Measurements from ENCODE around the gene ANGPT4. TPM values are rescaled to one million over a fixed set of nuclear protein-coding genes. Genes with fewer than 3 reads are reported as not detected.

ANGPT4 gene
- total and polyA plus RNA-seq, 9 of the 15 experiments (the other 6 are each of a cell fraction or from before 2014, with no cell fraction given) = not detected

GRCh38 chr20:844473-845225, 71.5 kb downstream of the ANGPT4 start (continued):
- TF ChIP-seq MTA1 (IDR thresholded peaks at IDR 0.05; ENCODE audit: borderline replicate concordance) (no peak), SP1 (CRISPR knock-in tag; IDR thresholded peaks at IDR 0.05) (no peak), POLR2G (IDR thresholded peaks at IDR 0.05; ENCODE audit: low read depth, low read length) (0 out of 2 replicates have a peak, but pooled peaks have one; percentile 18), GABPB1 (CRISPR knock-in tag; IDR thresholded peaks at IDR 0.05) (no peak), ZNF253 (CRISPR knock-in tag; conservative IDR thresholded peaks at IDR 0.05) (no peak), POLR2AphosphoS2 (IDR thresholded peaks at IDR 0.05; ENCODE audit: low read length) (no peak), MITF (IDR thresholded peaks at IDR 0.05) (no peak), ZNF3 (CRISPR knock-in tag; IDR thresholded peaks at IDR 0.05) (no peak), ZNF696 (CRISPR knock-in tag; conservative IDR thresholded peaks at IDR 0.05) (no peak), ZNF24 (IDR thresholded peaks at IDR 0.05) (no peak), RBM14 (IDR thresholded peaks at IDR 0.05; ENCODE audit: borderline replicate concordance, insufficient read depth, low read depth, low read length) (no peak), TAF9B (IDR thresholded peaks at IDR 0.05; ENCODE audit: partially characterized antibody) (no peak), CCNT2 (IDR thresholded peaks at IDR 0.05; ENCODE audit: borderline replicate concordance, extremely low read depth, insufficient read length, low read depth, low read length) (no peak), ARID4B (CRISPR knock-in tag; IDR thresholded peaks at IDR 0.05) (no peak), HLTF (IDR thresholded peaks at IDR 0.05) (no peak), NRF1 (conservative IDR thresholded peaks at IDR 0.05 in 1 of 2, IDR thresholded peaks at IDR 0.05 in 1 of 2) (no peak), ZNF280A (IDR thresholded peaks at IDR 0.05; ENCODE audit: low read depth, partially characterized antibody) (no peak), RBFOX2 (IDR thresholded peaks at IDR 0.05; ENCODE audit: low read depth, low read length) (0 out of 2 replicates have a peak, but pooled peaks have one; percentile 14), PKNOX1 (IDR thresholded peaks at IDR 0.05) (0 out of 2 replicates have a peak, but pooled peaks have one; percentile 14)

All from K562 (cell line).